Stimulated activated CD8-positive, alpha-beta memory T cell treated with anti-CD3 and anti-CD28 coated beads, Interleukin-15, amount 100 ng/mL, for 48 hours (primary cell): ENCODE results near the gene PROX2.

Source experiments
- DNase-seq, 2 donors: peaks; one replicate each; pipeline ENCODE4 v3.0.0-alpha.2; 2020; ENCODE audit warnings: low read depth in 2 of 2

Gene PROX2, protein sequence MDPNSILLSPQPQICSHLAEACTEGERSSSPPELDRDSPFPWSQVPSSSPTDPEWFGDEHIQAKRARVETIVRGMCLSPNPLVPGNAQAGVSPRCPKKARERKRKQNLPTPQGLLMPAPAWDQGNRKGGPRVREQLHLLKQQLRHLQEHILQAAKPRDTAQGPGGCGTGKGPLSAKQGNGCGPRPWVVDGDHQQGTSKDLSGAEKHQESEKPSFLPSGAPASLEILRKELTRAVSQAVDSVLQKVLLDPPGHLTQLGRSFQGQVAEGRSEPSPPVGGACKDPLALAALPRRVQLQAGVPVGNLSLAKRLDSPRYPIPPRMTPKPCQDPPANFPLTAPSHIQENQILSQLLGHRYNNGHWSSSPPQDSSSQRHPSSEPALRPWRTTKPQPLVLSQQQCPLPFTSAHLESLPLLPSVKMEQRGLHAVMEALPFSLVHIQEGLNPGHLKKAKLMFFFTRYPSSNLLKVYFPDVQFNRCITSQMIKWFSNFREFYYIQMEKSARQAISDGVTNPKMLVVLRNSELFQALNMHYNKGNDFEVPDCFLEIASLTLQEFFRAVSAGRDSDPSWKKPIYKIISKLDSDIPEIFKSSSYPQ

DNA sequence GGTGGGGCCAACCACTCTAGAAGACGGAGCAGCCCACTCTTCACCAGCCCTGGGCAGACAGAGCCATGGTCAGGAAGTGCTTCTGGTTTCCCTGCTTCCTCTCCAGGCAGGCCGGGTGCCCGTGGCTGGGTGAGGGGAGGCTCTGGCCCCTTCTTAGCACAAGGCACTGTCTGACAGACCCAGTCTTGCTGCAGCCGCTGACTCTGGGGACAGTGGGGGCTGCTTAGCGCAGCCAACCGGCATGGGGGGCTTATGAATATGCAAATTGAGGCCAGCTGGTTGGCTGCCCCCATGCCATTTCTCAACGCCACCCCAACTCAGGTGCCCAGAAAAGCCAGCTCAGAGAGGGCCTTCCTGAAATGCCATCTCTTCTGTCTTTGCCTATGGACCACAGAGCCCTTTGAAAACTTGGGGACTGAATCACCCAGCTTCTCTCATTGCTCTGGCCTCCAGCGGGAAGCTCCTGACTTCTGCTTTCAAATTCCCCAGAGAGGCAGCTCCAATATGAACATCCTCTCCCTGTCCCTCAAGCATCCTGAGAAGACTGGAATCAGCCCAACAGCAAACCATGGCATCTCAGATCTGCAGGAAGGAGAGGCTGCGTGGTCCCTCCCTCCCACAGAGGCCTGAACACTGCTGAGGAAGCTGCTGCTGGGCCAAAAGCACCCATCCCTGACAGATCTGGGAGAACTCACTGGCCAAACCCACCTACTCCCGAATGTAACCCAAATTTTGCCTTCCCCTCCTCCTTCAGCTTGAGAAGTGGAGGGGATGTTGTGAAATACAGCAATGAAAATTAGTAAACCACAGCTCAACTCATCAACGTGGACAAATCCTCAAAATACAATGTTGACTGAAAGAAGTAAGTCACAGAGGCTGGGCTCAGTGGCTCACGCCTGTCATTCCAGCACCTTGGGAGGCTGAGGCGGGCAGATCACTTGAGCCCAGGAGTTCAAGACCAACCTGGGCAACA, at the start of gene PROX2:
TSS of gene PROX2 (minus strand) at position 205 of the 973 bp plus-strand sequence. CDS start 12,311 bp downstream, outside the sequence.
- DNase-seq, result peak in 1 of 2 donors; percentile 9

DNA sequence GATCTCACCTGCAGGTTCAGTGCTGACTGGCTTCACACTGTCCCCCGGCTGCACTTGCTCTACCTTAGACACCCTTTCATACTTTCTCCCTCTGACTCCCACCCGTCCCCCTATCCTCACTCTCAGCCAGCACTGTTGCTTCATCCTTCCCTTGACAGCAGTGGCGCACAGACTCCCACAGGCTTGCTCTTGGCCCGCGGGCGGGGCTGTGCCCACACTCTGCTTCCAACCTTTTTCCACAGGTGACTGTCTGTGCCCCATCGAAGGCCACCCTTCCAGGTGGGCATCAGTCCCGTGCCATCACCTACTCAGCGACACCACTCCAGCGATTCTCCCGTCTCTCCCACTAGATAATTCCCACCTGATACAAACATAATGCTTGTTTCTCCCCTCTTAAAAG, 48.1 kb upstream of the PROX2 start:
- DNase-seq, result no peak

DNA sequence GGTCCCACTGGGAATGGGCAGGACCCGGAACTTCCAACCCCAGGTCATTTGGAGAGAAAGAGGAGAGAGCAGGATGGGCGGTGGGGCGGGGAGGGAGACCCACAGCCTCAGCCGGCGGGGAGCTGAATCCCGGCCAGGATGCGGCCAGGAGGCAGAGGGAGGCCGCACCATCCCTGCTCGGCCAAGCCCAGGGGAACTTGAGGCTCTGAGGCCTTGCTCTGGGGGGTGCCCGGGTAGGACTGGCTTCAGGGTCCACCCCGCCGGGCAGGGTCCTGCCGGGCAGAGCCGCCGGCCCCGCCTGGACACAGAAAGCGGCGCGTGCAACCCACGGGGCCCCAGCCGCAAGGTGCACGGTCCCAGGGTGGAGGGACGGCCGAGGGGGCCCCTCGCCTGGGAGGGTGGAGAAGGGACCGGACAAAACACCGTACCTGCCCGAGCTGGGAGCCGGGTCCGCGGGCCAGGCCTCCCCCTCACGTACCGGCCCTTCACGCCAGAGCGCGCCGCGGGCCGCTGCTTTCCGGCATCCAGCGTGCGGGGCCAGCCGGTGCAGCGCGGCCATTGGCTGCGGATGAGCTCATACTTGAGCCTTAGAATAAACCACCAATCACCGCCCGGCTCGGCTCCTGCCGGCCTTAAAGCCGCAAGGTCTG, 46.9 kb upstream of the PROX2 start, which contains the start of gene RPS6KL1:
TSS of gene RPS6KL1 (minus strand) at position 509 of the 650 bp plus-strand sequence. CDS start 1,719 bp downstream, outside the sequence.
- peak; percentile 56 to 65 for DNase-seq

DNA sequence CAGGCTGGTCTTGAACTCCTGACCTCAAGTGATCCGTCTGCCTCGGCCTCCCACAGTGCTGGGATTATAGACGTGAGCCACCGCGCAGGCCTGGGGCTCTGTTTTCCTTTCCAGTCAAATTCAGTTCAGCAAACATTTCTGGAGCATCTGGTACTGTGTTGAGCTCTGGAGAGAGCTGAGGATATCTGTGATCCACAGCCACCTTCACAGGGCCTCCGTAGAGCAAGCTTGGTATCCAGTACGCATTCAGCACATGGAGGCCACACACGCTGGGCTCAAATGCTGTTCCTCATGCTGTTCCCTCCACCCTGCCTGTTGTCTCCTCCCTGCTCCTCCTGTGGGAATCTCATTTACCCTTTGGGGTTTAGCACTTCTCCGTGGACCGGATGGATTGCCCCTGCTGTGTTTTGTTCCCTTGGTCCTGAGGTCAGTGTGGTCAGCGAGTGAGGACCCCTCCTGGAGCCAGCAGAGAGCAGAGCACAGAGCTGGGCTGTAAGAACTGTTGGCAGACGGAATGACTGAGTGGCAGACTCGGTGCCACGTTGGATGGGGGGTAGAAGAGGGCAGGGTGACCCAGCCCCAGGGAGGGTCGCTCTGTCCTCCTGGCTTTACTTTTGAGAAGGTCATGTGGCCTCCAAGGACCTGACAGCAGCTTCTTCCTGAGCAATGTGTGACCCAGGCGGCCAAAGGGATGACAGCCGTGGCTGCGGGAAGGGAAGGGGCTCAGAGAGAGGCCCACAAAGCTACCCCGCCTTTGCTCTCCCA, 46.2 kb upstream of the PROX2 start:
- no peak for DNase-seq

DNA sequence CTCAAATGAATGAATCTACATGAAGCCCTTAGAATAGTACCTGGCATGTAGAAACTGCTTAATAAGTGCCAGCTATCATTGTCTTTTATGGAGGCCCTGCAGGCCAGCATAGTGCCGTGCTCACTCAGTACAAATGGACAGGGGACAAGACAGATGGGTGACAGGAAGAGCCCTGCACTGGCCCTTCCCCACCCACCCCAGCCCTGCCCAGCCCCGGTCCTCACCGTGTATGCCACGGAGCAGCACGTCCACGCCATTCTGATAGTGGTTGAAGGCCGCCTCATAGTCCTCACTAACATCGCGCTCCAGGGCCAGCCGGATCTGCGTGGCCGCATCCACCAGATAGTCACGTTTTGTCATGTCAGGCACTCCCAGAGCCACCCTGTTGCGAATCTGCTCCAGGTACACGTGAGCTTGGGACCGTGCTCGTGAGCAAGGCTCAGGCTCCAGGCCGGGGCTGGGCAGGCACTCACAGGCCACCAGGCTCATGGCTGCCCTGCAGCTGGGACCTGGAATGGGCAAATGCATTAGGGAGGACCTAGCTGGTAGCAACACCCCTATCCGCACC, 45.2 kb upstream of the PROX2 start:
- DNase-seq, result no peak

DNA sequence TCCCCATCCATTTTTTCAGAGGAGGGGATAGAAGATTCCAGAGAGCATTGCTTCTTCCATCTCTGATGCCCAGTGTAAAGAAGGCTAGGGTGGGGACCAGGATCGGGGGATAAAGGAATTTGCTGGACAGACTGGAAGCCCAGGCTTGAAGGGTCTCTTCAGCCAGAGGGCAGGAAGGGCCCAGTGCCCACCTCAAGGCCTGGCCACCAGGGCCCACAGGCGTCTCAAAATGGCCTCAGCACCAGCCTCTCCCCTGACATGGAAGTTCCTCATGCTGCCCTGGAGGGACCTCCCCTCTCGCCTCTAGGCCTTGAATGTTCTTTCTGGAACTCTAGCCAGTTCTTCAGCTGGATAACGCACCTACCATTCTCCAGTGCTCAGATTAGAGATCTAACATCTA, 44.3 kb upstream of the PROX2 start:
- no peak for DNase-seq

DNA sequence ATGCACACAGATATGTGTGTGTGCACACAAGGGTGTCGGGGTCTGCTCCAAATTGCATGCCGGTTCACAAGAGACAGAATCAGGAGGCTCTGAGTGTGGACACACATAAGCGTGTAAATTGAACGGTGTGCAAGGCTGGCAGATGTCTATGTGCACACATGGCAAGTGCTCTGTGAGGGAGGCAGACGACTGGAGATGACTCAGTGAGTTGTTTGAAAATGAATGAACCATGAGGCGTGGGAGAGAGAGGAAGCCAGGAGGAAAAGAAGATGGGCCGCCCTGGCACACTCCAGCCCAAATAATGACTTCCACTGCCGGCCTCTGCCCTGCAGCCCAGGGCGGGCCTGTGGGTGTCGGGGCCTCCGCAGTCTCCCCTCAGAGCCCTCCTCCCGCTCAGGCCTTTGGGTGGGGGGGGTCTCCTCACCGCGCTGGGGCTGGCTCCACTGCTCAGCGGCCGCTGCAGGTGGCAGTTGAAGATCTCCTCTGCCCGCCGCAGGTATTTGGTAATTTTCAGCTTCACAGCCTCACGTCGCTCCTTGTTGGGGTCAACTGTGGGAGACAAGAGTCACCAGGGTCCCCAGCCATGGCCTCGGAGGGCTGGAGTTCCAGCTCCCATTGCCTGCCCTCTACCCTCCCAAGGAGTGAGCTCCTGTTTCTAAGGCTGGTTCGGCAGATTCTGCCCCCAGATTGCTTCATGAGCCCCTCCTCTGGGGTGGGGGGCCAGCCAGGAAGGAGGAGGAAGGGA, 43.6 kb upstream of the PROX2 start:
- DNase-seq, result no peak

DNA sequence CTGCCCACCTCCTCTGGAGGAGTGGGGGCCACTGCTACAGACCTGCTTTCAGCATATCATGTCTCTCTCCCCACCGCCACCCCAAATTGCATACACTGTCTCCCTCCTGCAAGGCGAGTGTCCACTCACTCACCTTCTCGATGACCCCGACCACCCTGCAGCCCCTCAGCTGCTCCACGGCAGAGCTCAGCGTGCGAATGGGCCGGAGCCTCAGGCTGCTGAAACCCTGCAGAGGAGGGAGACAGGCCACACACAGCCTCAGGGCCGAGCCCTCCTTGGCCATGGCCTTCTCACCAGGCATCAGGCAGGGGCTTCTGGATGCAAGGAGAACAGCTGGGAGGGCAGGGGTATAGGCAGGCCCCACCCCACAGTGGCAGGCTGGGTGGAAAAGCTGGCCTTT, 42.4 kb upstream of the PROX2 start:
- no peak for DNase-seq

DNA sequence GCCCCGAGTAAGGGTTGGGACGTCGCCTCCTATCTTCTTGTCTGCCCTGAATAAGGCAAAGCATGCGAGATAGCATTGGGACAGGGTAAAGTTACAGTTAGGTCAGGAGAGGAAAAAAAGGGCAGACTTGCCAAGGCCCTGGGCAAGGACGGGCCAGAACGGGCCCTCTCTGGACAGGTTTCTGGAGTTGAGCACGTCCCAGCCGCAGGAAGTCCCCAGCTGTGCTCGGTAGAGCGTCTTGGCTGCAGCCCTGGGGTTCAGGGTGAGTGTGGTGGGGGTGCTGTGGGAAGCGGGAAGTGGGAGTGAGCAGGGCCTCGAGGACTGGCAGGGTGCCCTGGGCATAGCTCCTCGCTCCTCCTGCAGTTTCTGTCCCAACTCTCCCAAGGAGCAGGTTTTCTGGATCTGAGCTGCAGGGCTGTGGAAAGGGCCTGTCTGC, 41.7 kb upstream of the PROX2 start:
- no peak for DNase-seq

DNA sequence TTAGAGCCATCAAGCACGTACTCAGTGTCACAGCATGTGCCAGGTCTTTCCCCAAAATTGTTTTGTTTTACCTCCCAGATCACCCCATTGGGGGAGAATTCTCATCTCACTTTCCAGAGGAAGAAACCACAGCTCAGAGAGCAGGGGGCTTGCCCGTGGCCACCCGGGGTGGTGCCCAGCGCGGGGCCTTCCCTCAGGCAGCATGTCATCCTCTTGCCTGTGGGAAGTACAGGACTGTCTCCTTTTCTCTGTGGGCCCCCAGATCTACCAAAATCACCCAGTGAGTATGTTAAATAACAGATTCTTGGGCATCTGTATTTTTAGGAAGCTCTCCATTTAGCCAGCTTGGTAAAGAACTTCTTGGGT, 41.2 kb upstream of the PROX2 start:
- no peak for DNase-seq

DNA sequence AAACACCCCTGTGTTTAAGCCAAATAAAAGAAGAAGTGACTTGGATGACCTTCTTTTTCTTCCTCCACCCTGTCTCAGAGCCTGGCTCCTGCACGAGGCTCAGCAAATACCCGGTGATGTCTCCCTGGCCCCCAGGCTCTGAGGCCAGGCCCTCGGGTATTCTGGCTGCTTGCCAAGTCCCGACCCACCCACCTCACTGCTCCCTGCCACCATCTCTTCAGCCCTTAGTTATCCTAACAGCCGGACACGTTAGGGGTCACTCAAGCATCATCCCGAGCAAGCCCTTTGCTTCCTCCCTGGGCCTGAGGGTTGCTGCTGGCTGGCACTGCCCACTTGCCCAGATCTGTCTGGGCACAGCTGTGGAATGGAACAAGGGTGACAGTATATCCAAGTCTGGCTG, 39.9 kb upstream of the PROX2 start:
- DNase-seq, result no peak

DNA sequence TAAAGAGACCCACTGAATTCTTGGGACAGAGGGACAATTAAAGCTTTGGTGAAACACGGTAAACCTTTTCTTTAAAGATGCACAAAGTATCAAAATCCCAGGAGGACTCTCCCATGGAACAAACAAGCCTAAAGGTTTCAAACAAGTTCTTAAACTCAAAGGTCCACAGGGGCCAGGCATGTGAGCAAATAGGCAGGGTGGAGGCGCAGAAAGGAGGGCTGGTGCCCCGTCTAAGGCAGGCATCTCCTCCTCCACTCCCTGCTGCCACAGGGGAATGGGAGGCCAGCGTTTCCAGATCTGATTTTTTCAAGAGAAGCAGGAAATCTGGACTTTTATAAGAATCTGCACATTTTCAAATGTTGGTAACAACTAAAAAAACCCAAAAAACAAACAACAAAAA, 39.5 kb upstream of the PROX2 start:
- DNase-seq, result no peak

DNA sequence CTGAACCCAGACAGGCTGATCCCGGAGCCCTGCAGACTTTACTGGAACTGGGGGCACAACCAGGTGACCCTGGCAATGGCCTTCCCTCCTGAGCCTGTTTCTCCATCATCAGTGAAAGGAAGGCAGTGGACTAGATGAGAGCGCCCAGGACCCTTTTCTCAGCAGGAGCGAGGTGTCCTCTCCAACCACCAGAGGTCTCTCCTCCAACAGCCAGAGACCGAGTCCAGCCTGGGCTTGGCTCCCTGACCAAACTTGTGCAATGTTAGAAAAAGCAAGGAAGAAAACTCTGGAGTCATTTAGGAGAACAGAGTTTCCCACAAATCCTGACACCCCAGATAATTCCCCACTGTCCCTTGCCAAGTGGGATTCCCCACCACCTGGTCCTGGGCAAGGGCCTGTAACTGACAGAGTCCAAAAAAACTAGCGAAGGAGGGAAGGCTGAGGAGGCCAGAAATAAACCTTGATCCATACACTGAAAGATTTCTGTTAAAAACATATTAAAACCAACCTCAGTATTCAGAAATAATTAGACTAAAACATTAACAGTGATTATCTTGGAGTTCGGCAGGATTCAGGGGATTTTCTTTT, 38.1 kb upstream of the PROX2 start:
- DNase-seq, result no peak

DNA sequence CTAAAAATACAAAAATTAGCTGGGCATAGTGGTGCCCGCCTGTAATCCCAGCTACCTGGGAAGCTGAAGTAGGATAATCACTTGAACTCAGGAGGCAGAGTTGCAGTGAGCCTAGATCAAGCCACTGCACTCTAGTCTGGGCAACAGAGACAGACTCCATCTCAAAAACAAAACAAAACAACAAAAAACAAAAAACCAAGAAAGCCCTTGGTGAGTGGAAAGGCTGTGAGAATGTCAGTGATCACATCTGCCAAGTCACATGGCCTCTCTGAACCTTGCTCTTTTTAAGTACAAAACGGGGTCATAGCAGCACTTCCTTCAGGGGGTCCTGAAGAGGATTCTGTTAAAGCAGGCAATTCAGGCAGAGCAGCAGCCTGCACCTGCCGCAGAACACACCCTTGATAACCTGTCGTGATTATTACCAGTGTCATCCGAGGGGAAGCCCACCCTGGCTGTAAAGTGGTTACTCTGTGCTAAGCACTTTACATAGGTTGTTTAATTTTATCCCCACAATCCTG, 37.5 kb upstream of the PROX2 start:
- DNase-seq, result no peak

DNA sequence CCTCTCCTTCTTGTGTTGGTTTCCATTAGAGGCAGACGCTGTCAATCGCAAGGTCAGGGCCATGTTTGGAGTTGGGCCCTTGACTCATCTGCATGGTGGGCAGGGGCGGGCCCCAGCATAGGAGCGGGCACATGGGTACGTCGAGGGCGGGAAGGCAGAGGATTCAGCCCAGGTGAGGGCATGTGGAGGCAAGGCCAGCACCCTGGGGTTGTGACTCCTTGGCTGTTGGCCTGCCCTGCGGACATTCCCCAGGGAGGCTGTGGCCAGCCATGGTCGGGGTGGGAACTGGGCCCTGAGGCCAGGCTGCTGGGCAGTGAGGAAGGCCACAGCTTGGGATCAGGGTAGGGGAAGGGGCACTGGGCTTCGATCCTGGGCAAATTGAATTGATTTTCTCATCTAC, 36.9 kb upstream of the PROX2 start:
- no peak for DNase-seq

DNA sequence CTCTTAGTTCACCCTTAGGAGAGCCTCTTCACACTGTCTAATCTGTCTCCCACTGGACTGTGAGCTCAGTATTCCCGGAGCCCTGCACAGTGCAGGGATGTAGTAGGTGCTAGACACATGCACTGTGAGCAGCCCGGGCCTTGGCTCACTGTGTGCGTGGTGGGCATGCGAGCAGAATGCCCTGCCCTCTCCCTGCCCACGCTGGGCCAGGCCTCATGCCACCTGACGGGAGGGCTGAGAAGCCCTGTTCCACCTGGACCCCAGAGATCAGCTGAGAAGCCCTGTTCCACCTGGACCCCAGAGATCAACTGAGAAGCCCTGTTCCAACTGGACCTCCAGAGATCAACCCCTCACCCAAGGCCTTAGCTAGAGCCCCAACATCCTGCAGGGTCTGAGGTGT, 36.2 kb upstream of the PROX2 start:
- no peak for DNase-seq

DNA sequence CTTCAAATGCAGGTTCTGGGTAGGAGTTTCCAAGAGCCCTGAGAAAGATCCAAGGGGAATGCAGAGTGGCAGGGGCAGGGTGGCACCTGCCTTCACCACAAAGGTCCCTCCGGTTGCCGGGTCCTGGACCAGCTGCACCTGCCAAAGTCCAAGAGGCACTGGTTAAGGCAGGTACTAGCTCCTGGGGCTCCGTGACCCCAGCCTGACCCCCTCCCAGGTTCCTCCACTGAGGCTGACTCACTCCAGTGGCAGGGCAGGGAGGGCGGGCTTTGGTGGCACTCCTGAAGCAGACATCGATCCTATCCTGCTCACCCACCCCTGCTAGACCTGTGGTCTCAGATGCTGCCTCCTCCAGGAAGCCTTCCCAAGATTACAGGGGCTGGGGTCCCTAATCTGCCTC, 35.8 kb upstream of the PROX2 start:
- DNase-seq, result no peak

DNA sequence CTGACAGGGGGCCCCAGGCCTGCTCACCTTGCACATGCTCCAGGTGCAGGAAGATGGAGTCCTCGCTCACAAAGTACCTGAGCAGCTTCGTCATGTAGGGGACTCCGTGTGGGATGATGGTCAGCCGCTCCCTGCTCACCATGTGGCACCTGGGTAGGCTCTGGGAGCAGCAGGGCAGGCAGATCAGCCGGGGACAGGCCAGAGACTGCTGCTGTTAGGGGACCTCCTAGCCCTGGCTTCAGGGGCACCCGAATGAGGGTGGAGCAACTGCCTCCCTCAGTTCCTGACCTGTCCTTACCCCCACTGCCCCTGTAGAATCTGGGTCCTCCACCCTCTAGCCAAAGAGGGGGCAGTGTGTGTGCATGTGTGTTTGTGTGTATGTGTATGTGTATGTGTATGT, 35.3 kb upstream of the PROX2 start:
- DNase-seq, result no peak

DNA sequence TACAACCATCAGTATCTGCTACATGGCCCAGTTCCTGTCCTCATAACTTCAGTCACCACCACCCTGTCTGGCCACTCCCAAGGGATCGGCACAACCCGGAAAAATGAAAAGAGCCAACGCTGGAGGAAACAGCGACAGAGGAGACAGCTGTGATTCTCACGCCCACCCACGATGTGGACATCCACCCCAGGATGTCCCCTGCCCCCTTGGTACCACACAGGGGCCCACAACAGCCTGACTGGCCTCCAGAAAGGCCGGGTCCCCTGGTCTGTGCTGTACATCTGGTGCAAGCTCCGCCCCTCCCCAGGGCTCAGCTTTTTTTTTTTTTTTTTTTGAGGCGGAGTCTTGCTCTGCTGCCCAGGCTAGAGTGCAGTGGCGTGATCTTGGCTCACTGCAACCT, 34.6 kb upstream of the PROX2 start:
- DNase-seq, result no peak
